Fibroblast of mammary gland (primary cell): Measurements from ENCODE around the gene ZNF423.
"Not testable (repeated sequence)": the region's sequence is repeated elsewhere in the genome, so short reads cannot be mapped to it uniquely, and the experiment has no call there.

Experiments
- DNase-seq: peaks from one replicate; pipeline ENCODE4 v3.0.0-alpha.2; 2010; ENCODE audit warnings: low read depth
- H3K4me3 ChIP-seq: 2 replicates; pipeline ENCODE4 v1.5.1; 2011; ENCODE audit warnings: low read depth, mild to moderate bottlenecking, low read length, moderate library complexity; ENCODE audit not compliant: control insufficient read depth
- CTCF ChIP-seq: conservative IDR thresholded peaks from 2 replicates; pipeline ENCODE4 v1.5.1; 2011; ENCODE audit warnings: low read depth, low read length, inconsistent platforms; ENCODE audit not compliant: control insufficient read depth, insufficient read depth

Gene ZNF423

GRCh38 chr16:49510141-49510540, 345.8 kb downstream of the ZNF423 start:
- H3K4me3 ChIP-seq, result no peak overlapping the region
- no peak for DNase-seq
- no peak for TF ChIP-seq CTCF

- DNase-seq, H3K4me3 ChIP-seq: not testable (repeated sequence)
Measured at GRCh38 chr16:49506058-49507013, 349.6 kb downstream of the ZNF423 start.

GRCh38 chr16:49505556-49505955, 350.4 kb downstream of the ZNF423 start:
- DNase-seq, result no peak
- no peak for TF ChIP-seq CTCF
- H3K4me3 ChIP-seq, result no peak overlapping the region

GRCh38 chr16:49504626-49505025, 351.3 kb downstream of the ZNF423 start:
- H3K4me3 ChIP-seq, result no peak overlapping the region
- no peak for TF ChIP-seq CTCF
- no peak for DNase-seq

- no peak overlapping the region for H3K4me3 ChIP-seq
- DNase-seq, result no peak
- TF ChIP-seq CTCF, result no peak
Measured at GRCh38 chr16:49504023-49504364, 351.9 kb downstream of the ZNF423 start.

- DNase-seq, result no peak
- no peak overlapping the region for H3K4me3 ChIP-seq
- TF ChIP-seq CTCF, result no peak
Measured at GRCh38 chr16:49503256-49504022, 352.5 kb downstream of the ZNF423 start.
